Kidney capillary endothelial cell (primary cell): Measurements from ENCODE around the gene TOMM40.
A peak's percentile ranks its signal among the peaks of the same experiment; 100 is the strongest.
"Not testable (repeated sequence)": the region's sequence is repeated elsewhere in the genome, so short reads cannot be mapped to it uniquely, and the experiment has no call there.

Source experiments
- DNase-seq: peaks from one replicate; pipeline ENCODE4 v3.0.0-alpha.2; 2018; ENCODE audit warnings: low spot score

The TOMM40 gene

GRCh38 chr19:44891016-44891882, at the start of gene TOMM40:
Gene TOMM40, plus strand, starts transcription at chr19:44891254. Its CDS starts 162 bp downstream, at chr19:44891416.
- DNase-seq = no peak

GRCh38 chr19:44845286-44845611, 45.8 kb upstream of the TOMM40 start:
- DNase-seq = no peak

GRCh38 chr19:44845612-44846454, 45.2 kb upstream of the TOMM40 start, which contains the start of gene NECTIN2:
Gene NECTIN2, plus strand, starts transcription at chr19:44846297. Its CDS starts 229 bp downstream, at chr19:44846526.
- DNase-seq = peak; percentile 99

GRCh38 chr19:44846455-44847143, 44.5 kb upstream of the TOMM40 start:
- peak; percentile 11 for DNase-seq

GRCh38 chr19:44847144-44848035, 43.7 kb upstream of the TOMM40 start:
- peak; percentile 43 for DNase-seq

- DNase-seq = peak; percentile 73
These were observed 42.8 kb upstream of the TOMM40 start for GRCh38 chr19:44848036-44848811.

GRCh38 chr19:44848812-44849447, 42.1 kb upstream of the TOMM40 start:
- peak; percentile 25 for DNase-seq

- peak; percentile 30 for DNase-seq
These were observed 40.4 kb upstream of the TOMM40 start for GRCh38 chr19:44850641-44851109.

- no peak for DNase-seq
These were observed 39.6 kb upstream of the TOMM40 start for GRCh38 chr19:44851427-44851826.

- DNase-seq = no peak
These were observed 35.4 kb upstream of the TOMM40 start for GRCh38 chr19:44855606-44856005.

GRCh38 chr19:44856421-44857083, 34.5 kb upstream of the TOMM40 start:
- DNase-seq = no peak

- no peak for DNase-seq
These were observed 33.2 kb upstream of the TOMM40 start for GRCh38 chr19:44857837-44858236.

- DNase-seq = not testable (repeated sequence)
These were observed 29.5 kb upstream of the TOMM40 start for GRCh38 chr19:44861576-44861975.

- no peak for DNase-seq
These were observed 27.1 kb upstream of the TOMM40 start for GRCh38 chr19:44863990-44864389.

- no peak for DNase-seq
These were observed 25.8 kb upstream of the TOMM40 start for GRCh38 chr19:44865196-44865767.

- no peak for DNase-seq
These were observed 24.4 kb upstream of the TOMM40 start for GRCh38 chr19:44866664-44867063.

- DNase-seq = no peak
These were observed 23.5 kb upstream of the TOMM40 start for GRCh38 chr19:44867578-44867977.

- DNase-seq = no peak
These were observed 21.2 kb upstream of the TOMM40 start for GRCh38 chr19:44869733-44870470.
